Duodenal mucosa (tissue), 2 donors: Measurements from ENCODE around the gene CORO1C.

Source experiments
- H3K27ac ChIP-seq: one replicate; pipeline ENCODE4 v1.7.0; 2013; ENCODE audit warnings: low read depth, low read length
- H3K27me3 ChIP-seq, 2 donors: one replicate each; pipeline ENCODE4 v1.7.0; 2013; ENCODE audit warnings: low read length in 2 of 2, control low read depth in 1 of 2; ENCODE audit not compliant: insufficient read depth in 2 of 2, control insufficient read depth in 1 of 2
- H3K36me3 ChIP-seq, 2 donors: one replicate each; pipeline ENCODE4 v1.7.0; 2013; ENCODE audit warnings: low read length in 2 of 2, control low read depth in 1 of 2; ENCODE audit not compliant: insufficient read depth in 2 of 2, control insufficient read depth in 1 of 2
- H3K4me1 ChIP-seq, 2 donors: one replicate each; pipeline ENCODE4 v1.7.0; 2013; ENCODE audit warnings: low read length in 2 of 2, control low read depth in 1 of 2; ENCODE audit not compliant: insufficient read depth in 2 of 2, control insufficient read depth in 1 of 2
- H3K4me3 ChIP-seq, 2 donors: one replicate each; pipeline ENCODE4 v1.7.0; 2013; ENCODE audit warnings: low read length in 2 of 2, low read depth in 1 of 2
- H3K9ac ChIP-seq, 2 donors: one replicate each; pipeline ENCODE4 v1.7.0; 2013; ENCODE audit warnings: low read length in 2 of 2, low read depth in 1 of 2
- H3K9me3 ChIP-seq, 2 donors: one replicate each; pipeline ENCODE4 v1.7.0; 2013; ENCODE audit warnings: low read length in 2 of 2, control low read depth in 1 of 2; ENCODE audit not compliant: control insufficient read depth in 1 of 2

Gene CORO1C

GRCh38 chr12:108727161-108727560 lies 4.2 kb downstream of the CORO1C start:
- H3K4me1 ChIP-seq: peaks cover 46 to 67% of the 10 kb centered on the region in 2 donors
- no peaks in the 10 kb centered on the region for H3K9me3 ChIP-seq
- H3K4me3 ChIP-seq: no peak overlapping the region
- no peak overlapping the region for H3K9ac ChIP-seq
- no peak overlapping the region for H3K27ac ChIP-seq
- no peaks in the 10 kb centered on the region for H3K36me3 ChIP-seq
- H3K27me3 ChIP-seq: no peaks in the 10 kb centered on the region

- Histone ChIP-seq H3K4me1 (peaks cover 47 to 65% of the 10 kb centered on the region in 2 donors), H3K9ac (no peak overlapping the region), H3K4me3 (no peak overlapping the region), H3K9me3 (no peaks in the 10 kb centered on the region), H3K36me3 (no peaks in the 10 kb centered on the region), H3K27ac (no peak overlapping the region), H3K27me3 (no peaks in the 10 kb centered on the region)
Measured at GRCh38 chr12:108724890-108725151, 6.5 kb downstream of the CORO1C start.

GRCh38 chr12:108724054-108724889 lies 7.0 kb downstream of the CORO1C start:
- H3K27me3 ChIP-seq: no peaks in the 10 kb centered on the region
- H3K4me3 ChIP-seq: no peak overlapping the region
- H3K36me3 ChIP-seq: no peaks in the 10 kb centered on the region
- no peak overlapping the region for H3K9ac ChIP-seq
- H3K9me3 ChIP-seq: no peaks in the 10 kb centered on the region
- no peak overlapping the region for H3K27ac ChIP-seq
- peaks cover 41 to 59% of the 10 kb centered on the region in 2 donors for H3K4me1 ChIP-seq

GRCh38 chr12:108722992-108723766 lies 8.1 kb downstream of the CORO1C start:
- H3K27me3 ChIP-seq: no peaks in the 10 kb centered on the region
- H3K27ac ChIP-seq: no peak overlapping the region
- H3K4me1 ChIP-seq: peaks cover 35 to 48% of the 10 kb centered on the region in 2 donors
- H3K9ac ChIP-seq: no peak overlapping the region
- no peaks in the 10 kb centered on the region for H3K9me3 ChIP-seq
- H3K36me3 ChIP-seq: no peaks in the 10 kb centered on the region
- H3K4me3 ChIP-seq: no peak overlapping the region

- H3K36me3 ChIP-seq: no peaks in the 10 kb centered on the region
- H3K27ac ChIP-seq: no peak overlapping the region
- no peaks in the 10 kb centered on the region for H3K9me3 ChIP-seq
- no peak overlapping the region for H3K9ac ChIP-seq
- H3K4me3 ChIP-seq: no peak overlapping the region
- H3K4me1 ChIP-seq: peaks cover 32 to 41% of the 10 kb centered on the region in 2 donors
- H3K27me3 ChIP-seq: no peaks in the 10 kb centered on the region
Measured at GRCh38 chr12:108722463-108722862, 8.9 kb downstream of the CORO1C start.

- no peak overlapping the region for H3K27ac ChIP-seq
- H3K9ac ChIP-seq: no peak overlapping the region
- H3K4me3 ChIP-seq: no peak overlapping the region
- H3K9me3 ChIP-seq: no peaks in the 10 kb centered on the region
- H3K27me3 ChIP-seq: no peaks in the 10 kb centered on the region
- H3K36me3 ChIP-seq: peaks cover 0 to 3% of the 10 kb centered on the region in 2 donors
- peaks cover 27 to 35% of the 10 kb centered on the region in 2 donors for H3K4me1 ChIP-seq
Measured at GRCh38 chr12:108721824-108722223, 9.5 kb downstream of the CORO1C start.

- Histone ChIP-seq H3K9me3 (no peaks in the 10 kb centered on the region), H3K4me1 (peaks cover 27 to 35% of the 10 kb centered on the region in 2 donors), H3K9ac (no peak overlapping the region), H3K27ac (no peak overlapping the region), H3K4me3 (no peak overlapping the region), H3K36me3 (peaks cover 0 to 5% of the 10 kb centered on the region in 2 donors), H3K27me3 (no peaks in the 10 kb centered on the region)
Measured at GRCh38 chr12:108720757-108721514, 10.4 kb downstream of the CORO1C start.

- Histone ChIP-seq H3K4me3 (no peak overlapping the region), H3K27ac (no peak overlapping the region), H3K36me3 (peaks cover 0 to 5% of the 10 kb centered on the region in 2 donors), H3K4me1 (peaks cover 6 to 11% of the 10 kb centered on the region in 2 donors), H3K9me3 (no peaks in the 10 kb centered on the region), H3K9ac (no peak overlapping the region), H3K27me3 (no peaks in the 10 kb centered on the region)
Measured at GRCh38 chr12:108717243-108717642, 14.1 kb downstream of the CORO1C start.

GRCh38 chr12:108714866-108715265 lies 16.5 kb downstream of the CORO1C start:
- H3K4me1 ChIP-seq: peaks cover 0 to 8% of the 10 kb centered on the region in 2 donors

GRCh38 chr12:108713471-108713870 lies 17.8 kb downstream of the CORO1C start:
- Histone ChIP-seq H3K27ac (no peak overlapping the region), H3K9ac (no peak overlapping the region)

More at GRCh38 chr12:108714866-108715265, 16.5 kb downstream of the CORO1C start:
- Histone ChIP-seq H3K9ac (no peak overlapping the region), H3K36me3 (peaks cover 0 to 5% of the 10 kb centered on the region in 2 donors), H3K27me3 (no peaks in the 10 kb centered on the region), H3K27ac (no peak overlapping the region), H3K9me3 (no peaks in the 10 kb centered on the region), H3K4me3 (no peak overlapping the region)

More at GRCh38 chr12:108713471-108713870, 17.8 kb downstream of the CORO1C start:
- Histone ChIP-seq H3K36me3 (peaks cover 0 to 5% of the 10 kb centered on the region in 2 donors), H3K27me3 (no peaks in the 10 kb centered on the region), H3K4me1 (peaks cover 0 to 8% of the 10 kb centered on the region in 2 donors), H3K9me3 (no peaks in the 10 kb centered on the region), H3K4me3 (no peak overlapping the region)
